Middle frontal gyrus (tissue), 1 donor: Measurements from ENCODE around the gene MTHFSD.

ENCODE experiments used
- DNase-seq: peaks from one replicate; pipeline ENCODE4 v3.0.0-alpha.2; 2015; ENCODE audit warnings: low spot score; ENCODE audit errors: extremely low spot score

Gene MTHFSD

GRCh38 chr16:86503830-86504229, 51.2 kb downstream of the MTHFSD start:
- no peak for DNase-seq

- no peak for DNase-seq
These were observed 51.9 kb downstream of the MTHFSD start for GRCh38 chr16:86502856-86503748.

DNA sequence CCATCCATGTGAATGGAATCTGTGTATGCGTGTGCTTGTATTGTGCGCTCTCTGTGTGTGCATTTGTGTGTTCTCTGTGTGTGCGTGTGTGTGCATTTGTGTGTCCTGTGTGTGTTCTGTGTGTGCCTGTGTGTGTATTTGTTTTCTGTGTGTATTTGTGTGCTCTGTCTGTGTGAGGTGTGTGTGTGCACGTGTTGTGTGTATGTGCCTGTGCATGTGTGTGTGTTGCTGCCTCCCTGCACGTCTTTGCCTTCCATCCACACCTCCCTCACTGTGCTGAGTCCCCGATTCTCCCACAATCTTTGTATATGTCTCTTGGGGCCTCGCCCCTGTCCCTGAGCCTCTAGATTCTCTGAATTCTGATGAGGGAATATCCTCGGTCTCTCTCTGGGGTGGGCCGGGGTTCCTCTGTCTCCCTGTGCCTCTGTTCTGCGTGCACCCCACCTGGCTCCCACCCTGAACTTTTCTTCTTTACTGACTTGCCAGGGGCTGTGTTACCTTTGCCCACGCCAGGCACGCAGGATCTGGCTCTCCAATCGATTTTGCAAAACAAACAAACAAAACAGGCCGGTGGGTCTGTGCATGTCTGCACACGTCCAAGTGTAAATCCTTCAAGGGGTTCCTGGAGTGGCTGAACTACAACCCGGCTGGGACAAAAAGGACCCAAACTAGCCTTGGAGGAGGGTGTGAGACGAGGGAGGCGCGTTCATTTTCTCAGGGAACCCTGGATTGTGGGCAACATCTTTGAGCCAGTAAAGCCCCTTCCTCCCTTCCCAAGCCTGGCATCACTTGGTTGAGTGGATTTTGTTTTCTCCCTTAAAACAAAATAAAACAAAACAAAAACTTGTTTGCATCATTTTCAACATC, 52.8 kb downstream of the MTHFSD start:
- DNase-seq: no peak

- no peak for DNase-seq
These were observed 54.1 kb downstream of the MTHFSD start for GRCh38 chr16:86500708-86501510.

DNA sequence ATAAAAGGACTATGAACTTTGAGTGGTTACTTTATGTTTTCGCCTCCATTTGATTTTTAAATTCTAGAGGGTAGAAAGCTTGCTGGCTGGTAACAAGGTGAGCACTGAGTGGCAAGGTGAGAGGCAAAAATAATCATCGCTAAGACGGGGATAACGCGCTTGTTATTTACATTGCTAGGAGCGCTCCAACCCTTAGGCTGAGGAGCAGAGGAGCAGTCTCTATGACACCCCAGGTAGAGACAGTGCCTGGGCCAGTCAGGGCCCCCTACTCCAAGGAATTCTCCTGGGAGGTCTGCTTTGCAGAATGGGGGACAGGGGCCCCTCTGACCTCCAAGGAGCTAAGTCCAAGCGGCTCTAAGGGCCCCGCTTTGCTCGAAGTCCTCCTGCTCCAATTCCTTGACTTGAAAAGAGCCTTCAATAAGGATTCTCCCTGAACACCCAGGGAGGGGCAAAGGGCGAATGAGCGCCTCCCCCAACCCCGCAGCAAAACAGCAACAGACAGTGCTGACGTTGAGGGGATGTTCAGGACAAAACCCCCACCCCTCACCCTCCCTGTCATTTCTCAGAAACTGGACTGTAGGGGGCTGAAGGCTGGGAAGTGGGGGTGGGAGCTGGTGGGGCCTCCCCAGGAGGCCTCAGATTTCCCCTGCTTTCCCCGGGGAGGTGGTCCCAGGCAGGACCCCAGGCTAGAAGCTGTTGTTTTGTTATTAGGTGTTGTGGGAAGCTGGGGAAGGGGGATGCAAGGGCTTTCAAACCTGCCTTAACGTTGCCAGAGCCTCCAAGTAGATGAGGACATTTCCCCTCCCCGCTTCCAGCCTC, 54.9 kb downstream of the MTHFSD start:
- no peak for DNase-seq

GRCh38 chr16:86499440-86499786, 55.6 kb downstream of the MTHFSD start:
- DNase-seq: no peak

- DNase-seq: no peak
These were observed 56.2 kb downstream of the MTHFSD start for GRCh38 chr16:86498671-86499439.

DNA sequence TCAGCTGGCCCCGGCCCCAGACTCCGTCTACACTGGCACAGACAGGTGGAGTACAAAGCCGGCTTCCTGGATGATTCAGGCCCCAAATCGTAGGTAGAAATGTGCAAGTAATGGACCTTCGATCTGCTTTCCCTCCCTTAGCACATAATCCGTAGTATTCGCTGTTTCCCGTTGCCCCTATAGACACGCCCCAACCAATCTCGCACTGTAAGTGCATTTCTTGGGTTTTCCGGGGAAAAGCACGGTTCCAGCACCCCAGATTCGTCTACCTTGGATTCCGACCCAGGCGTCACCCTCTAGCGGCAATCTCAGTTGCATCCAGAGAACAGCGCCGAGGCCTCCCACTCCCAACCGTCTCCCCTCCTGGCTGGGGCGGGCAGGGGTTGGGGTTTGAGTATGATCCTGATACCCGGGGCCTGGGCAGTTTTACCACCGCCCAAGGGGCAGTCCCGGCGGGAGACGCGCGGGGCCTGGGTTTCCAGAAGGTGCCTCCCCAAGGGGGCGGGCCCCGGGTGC, 56.8 kb downstream of the MTHFSD start:
- no peak for DNase-seq

- no peak for DNase-seq
These were observed 57.4 kb downstream of the MTHFSD start for GRCh38 chr16:86497551-86498021.

GRCh38 chr16:86496929-86497461, 58.0 kb downstream of the MTHFSD start:
- no peak for DNase-seq

DNA sequence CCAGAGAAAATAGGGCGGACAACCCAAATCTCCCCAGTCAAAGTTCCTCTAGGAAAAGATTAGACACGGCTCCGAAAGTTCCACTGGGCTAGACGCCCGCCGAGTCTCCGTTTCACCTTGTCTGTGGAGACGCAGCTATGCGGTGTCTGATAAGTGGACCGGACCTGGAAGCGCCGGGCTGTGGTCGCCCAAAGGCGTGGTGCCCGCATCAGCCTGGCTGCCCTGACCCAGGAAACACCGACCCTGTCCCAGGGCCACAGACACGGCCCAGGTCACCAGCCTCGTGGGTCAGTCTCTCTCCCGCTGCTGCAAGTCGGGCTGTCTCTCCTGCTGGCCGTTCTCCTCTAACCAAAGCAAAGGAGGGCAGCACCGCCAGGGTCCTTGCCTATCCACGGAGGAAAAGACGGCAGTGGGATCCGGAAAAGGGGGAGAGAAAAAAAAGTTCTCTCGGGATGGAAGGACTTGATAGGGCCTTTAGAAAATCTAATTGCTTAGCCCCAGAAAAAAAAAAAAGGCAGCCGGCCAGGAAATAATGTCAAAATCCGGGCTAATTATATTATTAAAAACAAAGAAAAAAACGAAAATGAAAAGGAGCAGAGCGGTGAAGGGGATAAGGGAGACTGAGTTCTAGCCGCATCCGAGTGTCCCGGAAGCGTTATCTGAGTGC, 58.6 kb downstream of the MTHFSD start:
- no peak for DNase-seq

DNA sequence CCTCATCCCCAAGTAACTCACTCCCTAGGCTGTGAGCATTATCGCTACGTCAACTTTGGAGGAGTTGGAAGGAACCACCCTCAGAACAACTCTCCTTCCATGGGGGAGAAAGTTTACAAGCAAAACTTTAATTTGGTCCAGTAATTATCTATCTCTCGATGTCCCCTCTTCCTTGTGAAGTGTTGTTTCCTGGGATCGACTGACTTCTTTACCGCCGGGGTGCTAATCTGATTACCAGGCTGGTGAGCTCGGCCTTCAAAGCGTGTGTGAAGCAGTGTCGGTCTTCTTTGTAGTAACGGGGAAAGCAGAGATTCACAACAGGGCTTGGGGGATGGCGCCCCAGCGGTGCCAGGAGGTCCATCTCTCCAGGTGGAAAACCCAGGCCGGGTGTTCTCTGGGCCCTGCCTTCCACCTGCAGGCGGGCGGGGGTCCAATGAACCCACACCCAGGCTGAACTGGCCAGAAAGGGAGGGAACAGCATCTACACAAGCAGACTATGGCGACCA, 59.2 kb downstream of the MTHFSD start:
- DNase-seq: no peak

DNA sequence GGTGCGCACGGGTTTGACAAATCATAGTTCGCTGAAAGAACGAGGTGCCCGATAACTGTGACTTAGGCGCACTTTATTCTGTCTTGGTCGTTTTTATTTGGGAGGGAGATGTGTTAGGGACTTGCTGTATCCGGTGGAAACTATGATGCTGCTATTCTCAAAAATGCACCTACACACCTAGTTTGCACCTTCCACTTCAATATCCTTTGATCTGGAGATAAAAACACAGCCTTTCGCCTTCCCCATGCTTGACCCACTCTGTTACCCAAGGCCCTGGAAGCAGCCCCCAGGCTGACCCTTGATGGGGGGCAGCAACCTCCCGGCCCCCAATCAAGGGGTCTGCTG, 59.7 kb downstream of the MTHFSD start:
- DNase-seq: no peak

GRCh38 chr16:86494565-86495356, 60.3 kb downstream of the MTHFSD start:
- DNase-seq: no peak

DNA sequence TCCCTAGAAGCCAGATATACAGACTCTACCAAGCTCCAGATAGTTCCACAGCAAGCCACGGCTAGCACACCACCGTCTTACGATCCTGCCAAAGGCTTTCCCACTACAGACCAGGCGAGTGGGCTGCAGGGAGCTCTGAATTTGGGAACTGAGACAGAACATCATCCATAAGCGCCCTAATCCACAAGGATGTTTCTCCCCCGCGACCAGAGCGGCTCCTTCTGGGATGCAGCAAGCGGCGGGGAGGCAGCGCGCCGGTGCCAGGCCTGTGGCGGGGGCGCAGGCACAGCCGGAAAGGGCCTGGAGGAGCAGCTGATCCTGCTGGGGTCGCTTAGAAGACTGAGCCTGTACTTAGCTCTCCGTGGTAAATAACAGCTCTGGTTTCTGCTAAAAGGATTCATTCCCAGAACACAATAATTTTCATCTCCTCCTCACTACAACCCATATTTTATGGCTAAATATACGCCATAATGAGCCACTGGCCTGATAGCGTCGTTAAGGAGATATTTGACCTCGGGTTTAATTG, 60.9 kb downstream of the MTHFSD start:
- DNase-seq: no peak

DNA sequence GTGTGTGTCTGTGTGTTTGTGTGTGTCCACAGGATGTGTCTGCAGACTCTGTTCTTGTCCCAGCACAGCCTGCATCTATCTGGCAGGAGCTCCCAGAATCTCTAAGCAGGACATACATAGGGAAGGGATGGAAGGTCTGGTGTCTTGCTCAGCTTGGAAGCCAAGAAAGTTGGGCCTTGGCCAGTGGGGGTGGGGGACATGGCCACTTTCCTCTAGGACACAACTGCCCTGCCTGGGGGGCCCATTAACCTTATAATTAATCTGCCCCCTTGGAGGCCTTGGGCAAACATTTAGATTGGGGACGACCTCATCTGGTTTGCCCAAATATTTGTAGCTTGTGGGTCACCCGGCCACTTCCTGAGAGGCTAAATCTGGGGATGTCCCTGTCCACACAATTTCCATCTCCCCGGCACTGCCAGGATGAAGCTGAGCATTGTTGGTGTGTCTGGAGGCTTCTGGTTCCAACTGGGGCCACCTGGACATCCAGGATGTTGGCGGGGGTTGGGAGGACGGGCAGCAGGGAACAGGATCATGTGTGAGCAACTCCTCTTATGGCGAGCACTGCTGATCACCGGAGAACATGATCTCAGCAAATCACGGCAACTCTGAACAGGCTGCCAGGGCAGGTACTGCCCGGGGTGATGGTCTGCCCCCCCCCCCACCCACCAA, 61.9 kb downstream of the MTHFSD start:
- no peak for DNase-seq
